Raji (cell line): ENCODE measurements around the gene ZAP70.

Experiments
- POLR2A ChIP-seq: IDR thresholded peaks from 2 replicates; pipeline ENCODE4 v1.6.1; 2011; ENCODE audit warnings: low read depth, low read length, control low read depth; ENCODE audit not compliant: insufficient read depth

Gene ZAP70

GRCh38 chr2:97750017-97750416 lies 36.6 kb downstream of the ZAP70 start:
- no peak for TF ChIP-seq POLR2A

GRCh38 chr2:97751752-97752151 lies 38.4 kb downstream of the ZAP70 start:
- TF ChIP-seq POLR2A = no peak

- TF ChIP-seq POLR2A = no peak
Observed at GRCh38 chr2:97752342-97753334, 39.3 kb downstream of the ZAP70 start.

GRCh38 chr2:97754690-97755346 lies 41.4 kb downstream of the ZAP70 start:
- TF ChIP-seq POLR2A = no peak

- TF ChIP-seq POLR2A = no peak
Observed at GRCh38 chr2:97755491-97755890, 42.1 kb downstream of the ZAP70 start.

- TF ChIP-seq POLR2A = no peak
Observed at GRCh38 chr2:97757062-97757461, 43.7 kb downstream of the ZAP70 start.

- no peak for TF ChIP-seq POLR2A
Observed at GRCh38 chr2:97758131-97758705, 44.8 kb downstream of the ZAP70 start.

GRCh38 chr2:97759727-97760407 lies 46.5 kb downstream of the ZAP70 start:
- TF ChIP-seq POLR2A = no peak

- TF ChIP-seq POLR2A = no peak
Observed at GRCh38 chr2:97760480-97761049, 47.2 kb downstream of the ZAP70 start.

- no peak for TF ChIP-seq POLR2A
Observed at GRCh38 chr2:97761192-97761591, 47.8 kb downstream of the ZAP70 start.

GRCh38 chr2:97763176-97763845 lies 49.9 kb downstream of the ZAP70 start:
- TF ChIP-seq POLR2A = no peak

GRCh38 chr2:97764559-97765263 lies 51.3 kb downstream of the ZAP70 start:
- no peak for TF ChIP-seq POLR2A

GRCh38 chr2:97765933-97766332 lies 52.6 kb downstream of the ZAP70 start:
- no peak for TF ChIP-seq POLR2A

GRCh38 chr2:97766567-97766966 lies 53.2 kb downstream of the ZAP70 start:
- no peak for TF ChIP-seq POLR2A
